Stimulated activated naive B cell treated with anti-CD40 and anti-IgM and Interleukin-4, amounts not matched to agents 10 μg/mL and 1 μg/mL and 100 μg/mL, for 72 hours (primary cell): Measurements from ENCODE around the gene IGFBP4.

ENCODE experiments used
- ATAC-seq, 2 donors: fragments of 150-1000 bp; cut with Tn5 transposase; replicated peaks; 2 replicates each; pipeline ENCODE4 v1.10.0; 2021; ENCODE audit warnings: moderate library complexity in 1 of 2
- DNase-seq: peaks from one replicate; pipeline ENCODE4 v3.0.0; 2021
- H3K27ac Mint-ChIP-seq: one replicate; pipeline ENCODE4 v1.8.0; 2022; ENCODE audit warnings: mild to moderate bottlenecking, mixed read lengths
- H3K27me3 Mint-ChIP-seq, 2 donors: one replicate each; pipeline ENCODE4 v1.8.0; 2022; ENCODE audit warnings: mixed read lengths in 2 of 2
- H3K36me3 Mint-ChIP-seq, 2 donors: one replicate each; pipeline ENCODE4 v1.8.0; 2022; ENCODE audit warnings: mixed read lengths in 2 of 2, mild to moderate bottlenecking in 1 of 2
- H3K4me1 Mint-ChIP-seq, 2 donors: one replicate each; pipeline ENCODE4 v1.8.0; 2022; ENCODE audit warnings: mixed read lengths in 2 of 2, mild to moderate bottlenecking in 1 of 2
- H3K4me3 Mint-ChIP-seq, 2 donors: one replicate each; pipeline ENCODE4 v1.8.0; 2022; ENCODE audit warnings: mild to moderate bottlenecking in 2 of 2, mixed read lengths in 2 of 2, moderate library complexity in 1 of 2
- H3K9me3 Mint-ChIP-seq, 2 donors: one replicate each; pipeline ENCODE4 v1.8.0; 2022; ENCODE audit warnings: mixed read lengths in 2 of 2, mild to moderate bottlenecking in 1 of 2

IGFBP4 gene

GRCh38 chr17:40457369-40457768, 14.1 kb downstream of the IGFBP4 start:
- H3K4me1 Mint-ChIP-seq = peaks cover under 1 to 7% of the 10 kb centered on the region in 2 donors
- no peak overlapping the region for H3K4me3 Mint-ChIP-seq
- H3K36me3 Mint-ChIP-seq = peaks cover 16 to 19% of the 10 kb centered on the region in 2 donors
- ATAC-seq = no peak
- no peaks in the 10 kb centered on the region for H3K27me3 Mint-ChIP-seq
- no peak overlapping the region for H3K27ac Mint-ChIP-seq
- H3K9me3 Mint-ChIP-seq = no peaks in the 10 kb centered on the region
- DNase-seq = no peak

DNA sequence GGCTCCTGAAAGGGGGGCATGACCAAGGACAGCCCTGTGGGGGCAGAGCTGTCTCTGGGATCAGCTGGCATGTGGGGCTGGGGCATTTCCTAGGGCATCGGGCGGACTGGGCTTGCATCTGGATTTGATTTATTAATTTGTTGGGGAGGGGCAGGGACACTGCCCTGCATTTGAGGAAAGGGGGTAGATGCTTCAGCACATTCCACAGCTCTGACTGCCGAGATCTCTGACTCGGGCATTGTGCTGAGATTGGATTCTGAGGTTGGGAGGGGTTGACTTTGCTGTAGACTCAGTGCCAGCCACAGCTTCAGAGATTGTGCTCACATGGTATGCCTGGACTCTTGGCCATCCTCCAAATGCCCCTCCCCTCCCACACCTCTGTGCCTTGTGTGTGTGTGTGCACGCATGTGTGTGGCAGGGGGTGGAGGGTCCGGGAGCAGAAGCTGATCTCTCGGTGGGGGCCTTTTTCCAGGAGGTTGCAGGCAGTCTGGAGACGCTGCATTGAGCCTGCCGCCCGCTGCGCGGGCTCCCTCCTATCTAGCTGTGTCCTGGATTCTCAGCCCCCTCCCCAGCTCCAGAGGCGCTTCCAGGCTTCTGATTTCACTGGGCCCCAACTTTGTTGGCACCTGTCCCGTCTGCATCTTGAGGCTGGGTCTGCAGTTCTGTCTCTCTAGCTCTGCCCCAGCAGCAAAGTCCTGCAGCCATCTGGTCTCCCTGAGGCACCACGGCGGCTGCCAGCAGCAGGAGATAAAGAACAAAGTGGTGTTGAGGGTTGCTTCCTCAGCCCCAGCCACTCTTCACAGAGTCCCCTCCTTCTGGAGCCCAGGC, 14.9 kb downstream of the IGFBP4 start:
- no peaks in the 10 kb centered on the region for H3K4me1 Mint-ChIP-seq
- peaks cover 15 to 18% of the 10 kb centered on the region in 2 donors for H3K36me3 Mint-ChIP-seq
- no peak overlapping the region for H3K4me3 Mint-ChIP-seq
- H3K27ac Mint-ChIP-seq = no peak overlapping the region
- no peaks in the 10 kb centered on the region for H3K9me3 Mint-ChIP-seq
- no peak for DNase-seq
- H3K27me3 Mint-ChIP-seq = no peaks in the 10 kb centered on the region
- no peak for ATAC-seq

- no peak overlapping the region for H3K4me3 Mint-ChIP-seq
- H3K4me1 Mint-ChIP-seq = no peaks in the 10 kb centered on the region
- H3K27ac Mint-ChIP-seq = no peak overlapping the region
- H3K9me3 Mint-ChIP-seq = no peaks in the 10 kb centered on the region
- peaks cover 11 to 12% of the 10 kb centered on the region in 2 donors for H3K36me3 Mint-ChIP-seq
- DNase-seq (no peak), ATAC-seq (no peak)
- H3K27me3 Mint-ChIP-seq = no peaks in the 10 kb centered on the region
These were observed 15.7 kb downstream of the IGFBP4 start for GRCh38 chr17:40458851-40459482.

DNA sequence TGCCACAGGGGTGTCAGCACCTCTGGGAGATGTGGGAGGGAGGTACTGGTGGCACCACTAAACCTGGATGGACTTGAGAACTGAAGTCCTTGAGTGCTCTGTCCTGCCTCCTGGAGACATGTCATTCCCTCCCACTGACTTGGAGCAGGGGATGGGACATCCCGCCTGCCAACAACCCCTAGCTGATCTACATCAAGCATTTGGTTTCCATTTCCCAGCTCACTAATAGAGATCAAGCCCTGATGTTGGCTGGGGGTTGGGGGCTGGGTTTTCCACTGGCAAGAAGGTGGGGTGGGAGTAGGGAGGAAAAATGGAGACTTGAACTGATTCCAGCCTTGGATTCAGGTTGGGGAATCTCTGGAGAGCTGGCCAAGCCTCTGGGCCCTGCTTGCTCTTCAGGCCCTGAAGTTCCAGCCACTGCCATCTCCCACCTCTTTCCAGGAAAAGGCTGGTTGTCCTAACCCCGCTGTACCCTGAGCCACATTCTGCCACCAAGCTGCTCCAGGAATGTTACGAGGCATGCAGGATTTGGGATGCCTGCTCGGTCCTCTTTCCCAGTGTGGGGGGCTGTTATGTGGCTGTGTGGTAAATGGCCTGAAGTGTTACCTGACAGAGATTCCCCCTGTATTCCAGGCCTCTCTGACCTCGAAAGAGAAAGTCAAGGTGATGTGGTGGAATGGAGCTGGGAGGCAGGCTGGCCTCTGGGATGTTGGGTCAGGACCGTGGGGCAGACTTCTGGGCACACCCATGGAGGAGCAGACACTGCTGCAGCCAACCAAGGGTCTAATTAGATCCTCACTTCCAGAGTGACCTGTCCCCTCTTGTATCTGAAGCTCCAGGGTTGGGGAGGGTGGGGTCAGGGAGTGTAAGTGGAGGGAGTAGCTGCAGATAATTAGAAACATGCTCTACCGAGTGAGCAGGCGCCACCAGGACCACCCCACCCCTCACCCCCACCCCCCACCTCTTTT, 16.7 kb downstream of the IGFBP4 start:
- Mint-ChIP-seq H3K9me3 (no peaks in the 10 kb centered on the region), H3K27me3 (no peaks in the 10 kb centered on the region), H3K4me3 (no peak overlapping the region), H3K36me3 (peaks cover 6 to 7% of the 10 kb centered on the region in 2 donors), H3K27ac (no peak overlapping the region), H3K4me1 (no peaks in the 10 kb centered on the region)
- ATAC-seq (no peak), DNase-seq (no peak)

GRCh38 chr17:40460604-40460967, 17.3 kb downstream of the IGFBP4 start:
- no peak overlapping the region for H3K4me3 Mint-ChIP-seq
- ATAC-seq (no peak), DNase-seq (no peak)
- no peaks in the 10 kb centered on the region for H3K4me1 Mint-ChIP-seq
- no peaks in the 10 kb centered on the region for H3K9me3 Mint-ChIP-seq
- H3K27me3 Mint-ChIP-seq = no peaks in the 10 kb centered on the region
- H3K36me3 Mint-ChIP-seq = peaks cover 6 to 7% of the 10 kb centered on the region in 2 donors
- H3K27ac Mint-ChIP-seq = no peak overlapping the region

DNA sequence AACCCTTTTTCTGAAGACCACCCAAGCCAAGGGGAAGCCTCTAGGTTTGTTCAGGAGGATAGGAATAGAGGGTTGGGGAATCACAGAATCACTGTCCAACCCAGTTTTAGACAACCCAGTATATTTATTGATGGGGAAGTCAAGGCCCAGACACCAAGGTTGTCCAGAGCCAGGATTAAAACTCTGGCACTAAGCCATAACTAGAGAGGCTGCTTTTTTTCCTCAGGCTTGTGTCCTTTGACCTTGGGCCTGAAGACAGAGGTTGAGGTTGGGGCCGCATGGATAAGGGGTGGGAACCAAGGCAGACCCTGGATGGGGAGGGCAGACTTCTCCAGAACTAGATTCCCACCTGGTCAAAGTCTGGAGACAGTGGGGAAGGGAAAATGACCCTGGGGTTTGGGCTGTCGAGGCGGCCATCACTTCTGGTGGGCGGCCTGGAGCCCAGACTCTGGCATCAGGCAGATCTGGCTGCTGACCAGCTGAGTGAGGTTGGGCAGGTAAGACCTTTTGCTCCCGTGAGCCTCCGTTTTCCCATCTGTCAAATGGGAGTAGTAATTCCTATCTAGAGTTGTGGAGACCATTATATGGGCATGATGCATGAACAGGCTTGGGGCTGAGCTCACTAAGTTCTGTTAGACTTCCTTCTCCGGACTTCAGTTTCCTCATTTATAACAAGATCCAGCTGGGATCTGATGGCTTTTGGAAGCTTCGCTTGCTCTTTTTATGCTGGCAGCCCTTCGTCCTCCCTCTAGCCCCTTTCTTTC, 17.9 kb downstream of the IGFBP4 start:
- Mint-ChIP-seq H3K9me3 (no peaks in the 10 kb centered on the region), H3K27me3 (peaks cover 0 to 6% of the 10 kb centered on the region in 2 donors), H3K4me1 (no peaks in the 10 kb centered on the region), H3K4me3 (no peak overlapping the region), H3K36me3 (peaks cover 2% of the 10 kb centered on the region in 2 donors), H3K27ac (no peak overlapping the region)
- no peak for ATAC-seq
- DNase-seq = no peak

- no peak overlapping the region for H3K4me3 Mint-ChIP-seq
- H3K9me3 Mint-ChIP-seq = no peaks in the 10 kb centered on the region
- no peaks in the 10 kb centered on the region for H3K4me1 Mint-ChIP-seq
- no peak overlapping the region for H3K27ac Mint-ChIP-seq
- ATAC-seq (no peak), DNase-seq (no peak)
- H3K27me3 Mint-ChIP-seq = peaks cover 0 to 7% of the 10 kb centered on the region in 2 donors
- H3K36me3 Mint-ChIP-seq = no peaks in the 10 kb centered on the region
These were observed 18.6 kb downstream of the IGFBP4 start for GRCh38 chr17:40461732-40462342.

DNA sequence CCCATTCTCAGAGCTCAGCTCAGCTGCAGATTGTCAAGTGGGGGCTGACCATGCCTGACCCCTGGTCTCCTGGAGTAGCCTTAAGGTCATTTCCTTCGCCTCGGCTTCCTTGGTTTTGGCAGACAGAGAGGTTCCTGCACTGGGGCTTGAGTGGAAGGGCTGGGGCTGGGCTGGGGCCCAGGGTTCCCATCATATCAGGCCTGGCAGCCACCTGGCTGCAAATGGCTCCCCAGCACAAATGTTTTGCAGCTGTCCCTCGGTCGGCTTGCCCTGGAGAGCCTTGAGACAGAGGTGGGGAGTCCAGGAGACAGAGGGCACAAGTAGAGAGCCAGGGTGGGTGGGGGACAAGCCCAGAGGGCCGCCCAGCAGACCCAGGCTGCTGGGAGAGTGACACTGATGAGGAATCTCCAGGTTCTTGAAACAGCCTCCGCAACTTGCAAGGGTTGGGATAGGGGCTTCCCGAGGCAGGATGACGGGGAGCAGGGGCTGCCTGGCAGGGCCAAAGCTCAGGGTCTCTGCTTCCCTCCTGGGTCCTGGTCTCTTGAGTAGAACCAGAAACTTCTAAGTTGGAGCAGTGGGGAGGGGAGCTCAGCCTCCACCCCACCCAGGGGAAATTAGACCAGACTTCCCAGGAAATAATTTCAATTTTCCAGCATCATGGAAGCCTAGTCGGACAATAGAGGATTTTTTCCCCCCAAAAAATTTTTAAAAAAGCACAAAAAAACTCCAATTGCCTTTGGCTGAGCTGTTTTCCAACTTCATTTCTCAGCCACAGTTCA, 19.3 kb downstream of the IGFBP4 start:
- H3K27me3 Mint-ChIP-seq = peaks cover 0 to 7% of the 10 kb centered on the region in 2 donors
- DNase-seq (no peak), ATAC-seq (no peak)
- H3K27ac Mint-ChIP-seq = no peak overlapping the region
- H3K4me3 Mint-ChIP-seq = no peak overlapping the region
- H3K9me3 Mint-ChIP-seq = no peaks in the 10 kb centered on the region
- no peaks in the 10 kb centered on the region for H3K4me1 Mint-ChIP-seq
- H3K36me3 Mint-ChIP-seq = no peaks in the 10 kb centered on the region

- ATAC-seq = no peak
- H3K27me3 Mint-ChIP-seq = peaks cover 0 to 7% of the 10 kb centered on the region in 2 donors
- H3K27ac Mint-ChIP-seq = no peak overlapping the region
- H3K4me1 Mint-ChIP-seq = no peaks in the 10 kb centered on the region
- H3K36me3 Mint-ChIP-seq = no peaks in the 10 kb centered on the region
- no peak for DNase-seq
- H3K9me3 Mint-ChIP-seq = no peaks in the 10 kb centered on the region
- no peak overlapping the region for H3K4me3 Mint-ChIP-seq
These were observed 19.9 kb downstream of the IGFBP4 start for GRCh38 chr17:40463122-40463550.

- no peak overlapping the region for H3K27ac Mint-ChIP-seq
These were observed 21.2 kb downstream of the IGFBP4 start for GRCh38 chr17:40464392-40464855.

DNA sequence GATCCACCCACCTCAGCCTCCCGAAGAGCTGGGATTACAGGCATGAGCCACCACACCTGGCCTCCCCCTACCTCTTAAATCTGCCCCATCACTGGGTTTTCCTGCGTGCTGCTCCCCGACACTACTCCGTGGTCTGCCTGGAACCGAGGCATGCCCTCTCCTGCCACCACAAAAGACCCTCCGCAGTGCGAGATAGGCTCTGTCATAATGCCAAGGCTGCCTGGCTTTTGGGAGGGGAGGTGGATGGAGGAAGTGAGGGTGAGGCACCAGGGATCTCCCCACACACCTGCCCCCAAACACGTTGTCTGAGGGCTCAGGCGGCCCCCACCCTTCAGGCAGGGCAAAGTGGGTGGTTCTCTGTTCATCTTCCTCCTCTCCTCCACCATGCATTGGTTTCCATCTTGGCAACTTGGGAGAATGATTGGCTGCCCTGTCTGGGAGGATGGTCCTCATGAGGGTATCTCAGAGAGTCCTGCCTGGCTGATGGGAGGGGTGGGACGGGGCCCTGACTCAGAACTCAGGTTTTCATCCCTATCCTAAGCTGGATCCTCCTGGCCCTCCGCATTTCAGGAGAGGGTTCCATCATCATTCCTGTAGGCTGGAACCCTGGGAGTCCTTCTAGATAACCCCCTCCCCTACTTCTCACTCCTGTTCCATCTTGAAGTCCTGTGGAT, 23.2 kb downstream of the IGFBP4 start:
- ATAC-seq (no peak), DNase-seq (no peak)
- H3K27ac Mint-ChIP-seq = no peak overlapping the region
- no peaks in the 10 kb centered on the region for H3K36me3 Mint-ChIP-seq
- H3K4me3 Mint-ChIP-seq = no peak overlapping the region
- no peaks in the 10 kb centered on the region for H3K9me3 Mint-ChIP-seq
- no peaks in the 10 kb centered on the region for H3K4me1 Mint-ChIP-seq
- peaks cover 4 to 14% of the 10 kb centered on the region in 2 donors for H3K27me3 Mint-ChIP-seq

More at GRCh38 chr17:40464392-40464855, 21.2 kb downstream of the IGFBP4 start:
- Mint-ChIP-seq H3K9me3 (no peaks in the 10 kb centered on the region), H3K4me1 (no peaks in the 10 kb centered on the region), H3K27me3 (peaks cover under 1 to 9% of the 10 kb centered on the region in 2 donors), H3K4me3 (no peak overlapping the region), H3K36me3 (no peaks in the 10 kb centered on the region)
- no peak for ATAC-seq
- DNase-seq = no peak

GRCh38 chr17:40467281-40467867, 24.1 kb downstream of the IGFBP4 start:
- Mint-ChIP-seq H3K27me3 (peaks cover 9 to 14% of the 10 kb centered on the region in 2 donors), H3K36me3 (no peaks in the 10 kb centered on the region)

More at GRCh38 chr17:40467281-40467867, 24.1 kb downstream of the IGFBP4 start:
- no peak for DNase-seq
- ATAC-seq = no peak
- Mint-ChIP-seq H3K9me3 (no peaks in the 10 kb centered on the region), H3K4me1 (no peaks in the 10 kb centered on the region), H3K4me3 (no peak overlapping the region), H3K27ac (no peak overlapping the region)
